Keratinocyte (primary cell): Measurements from ENCODE around the gene BAZ1B. TPM values are rescaled to one million over a fixed set of nuclear protein-coding genes. Genes with fewer than 3 reads are reported as not detected.
"Not testable (repeated sequence)": the region's sequence is repeated elsewhere in the genome, so short reads cannot be mapped to it uniquely, and the experiment has no call there.

ENCODE experiments used
- DNase-seq: peaks from one replicate; pipeline ENCODE4 v3.0.0-alpha.2; 2011; ENCODE audit warnings: low read depth, missing footprints, low spot score
- FAIRE-seq: peaks from 2 replicates; lab custom pipeline; 2011; peaks lifted over from hg19 to GRCh38; lab: Jason Lieb, UNC
- H2AFZ ChIP-seq: 2 replicates; pipeline ENCODE4 v1.6.0; 2012; ENCODE audit warnings: low read length, control low read depth, inconsistent platforms; ENCODE audit not compliant: control insufficient read depth
- H3K27ac ChIP-seq: 2 replicates; pipeline ENCODE4 v1.5.1; 2011; ENCODE audit warnings: low read length; ENCODE audit not compliant: control insufficient read depth, insufficient read depth
- H3K27me3 ChIP-seq: 3 replicates; pipeline ENCODE4 v1.6.0; 2011; ENCODE audit warnings: low read length; ENCODE audit not compliant: control insufficient read depth, insufficient read depth; ENCODE audit errors: extremely low read depth
- H3K36me3 ChIP-seq, 2 experiments: 2 replicates in 1 of 2; 3 replicates in 1 of 2; pipeline ENCODE4 v1.5.1; 2011; ENCODE audit warnings: low read length in 2 of 2, mild to moderate bottlenecking in 1 of 2; ENCODE audit not compliant: control insufficient read depth in 2 of 2, insufficient read depth in 2 of 2; ENCODE audit errors: extremely low read depth in 1 of 2
- H3K4me1 ChIP-seq: 3 replicates; pipeline ENCODE4 v1.5.1; 2011; ENCODE audit warnings: low read length; ENCODE audit not compliant: control insufficient read depth, insufficient read depth; ENCODE audit errors: extremely low read depth
- H3K4me2 ChIP-seq: 3 replicates; pipeline ENCODE4 v1.6.0; 2011; ENCODE audit warnings: low read depth, low read length; ENCODE audit not compliant: control insufficient read depth, insufficient read depth; ENCODE audit errors: extremely low read depth
- H3K4me3 ChIP-seq, 3 experiments: fragments of 200-600 bp in 1 of 3; sonication (generic) in 1 of 3; 2 replicates in 2 of 3; 3 replicates in 1 of 3; pipeline ENCODE4 v1.5.1; 2011 to 2016; ENCODE audit warnings: low read length in 3 of 3, mild to moderate bottlenecking in 3 of 3, control low read depth in 2 of 3, inconsistent platforms in 1 of 3, low read depth in 1 of 3, mixed read lengths in 1 of 3, mixed run types in 1 of 3, moderate library complexity in 1 of 3; ENCODE audit not compliant: control insufficient read depth in 2 of 3, insufficient read depth in 2 of 3; ENCODE audit errors: extremely low read depth in 1 of 3
- H3K79me2 ChIP-seq: 2 replicates; pipeline ENCODE4 v1.6.0; 2012; ENCODE audit warnings: low read length; ENCODE audit not compliant: control insufficient read depth, insufficient read depth
- H3K9ac ChIP-seq: 3 replicates; pipeline ENCODE4 v1.6.0; 2011; ENCODE audit warnings: low read length; ENCODE audit not compliant: control insufficient read depth, insufficient read depth; ENCODE audit errors: extremely low read depth
- H3K9me1 ChIP-seq: 3 replicates; pipeline ENCODE4 v1.6.0; 2011; ENCODE audit warnings: low read length; ENCODE audit not compliant: control insufficient read depth, insufficient read depth; ENCODE audit errors: extremely low read depth
- H3K9me3 ChIP-seq: 2 replicates; pipeline ENCODE4 v1.5.1; 2012; ENCODE audit warnings: low read depth, low read length; ENCODE audit not compliant: control insufficient read depth
- H4K20me1 ChIP-seq: 3 replicates; pipeline ENCODE4 v1.6.0; 2011; ENCODE audit warnings: low read length; ENCODE audit not compliant: control insufficient read depth, insufficient read depth; ENCODE audit errors: extremely low read depth
- EZH2 ChIP-seq: IDR thresholded peaks from one replicate; pipeline ENCODE4 v1.6.1; 2012; ENCODE audit warnings: inconsistent platforms, mild to moderate bottlenecking, low read length, moderate library complexity
- dilution Hi-C: fragments of 300-500 bp; cut with MboI; formaldehyde crosslinking; loops from one replicate; pipeline ENCODE4 v1.7.0; 2020; ENCODE audit warnings: low sequenced_read_pairs; ENCODE audit not compliant: extremely low pct_ligation_motif_present
- polyA plus RNA-seq, 5 experiments: library from polyadenylated mRNA; depleted of rRNA in 3 of 5; stranded (reverse) in 3 of 5; stranded (forward) in 1 of 5; unstranded in 1 of 5; fragments of >200 nt; gene quantifications; 1 replicate in 1 of 5; 2 replicates in 3 of 5; 3 replicates in 1 of 5; pipeline versions ENCODE4 v1.2.1 to v1.2.3, GENCODE V29; 2011 to 2012; ENCODE audit warnings: missing spikeins in 2 of 5, low read depth in 1 of 5, low replicate concordance in 1 of 5
- TF ChIP-seq, protein P1 (sequence below), 3 experiments: IDR thresholded peaks in 1 of 3; conservative IDR thresholded peaks in 1 of 3; optimal IDR thresholded peaks in 1 of 3; 2 replicates in 2 of 3; 3 replicates in 1 of 3; pipeline versions ENCODE3 to v1.5.1; 2011; ENCODE audit warnings: low read length in 3 of 3, mild to moderate bottlenecking in 3 of 3, moderate library complexity in 2 of 3, control low read depth in 1 of 3, inconsistent platforms in 1 of 3; ENCODE audit not compliant: insufficient read depth in 2 of 3; ENCODE audit errors: extremely low read depth in 1 of 3

Gene BAZ1B
- polyA plus RNA-seq, 1 donor (not counting 4 experiments of a cell fraction or from before 2014, with no cell fraction given): 24.3 TPM

DNA sequence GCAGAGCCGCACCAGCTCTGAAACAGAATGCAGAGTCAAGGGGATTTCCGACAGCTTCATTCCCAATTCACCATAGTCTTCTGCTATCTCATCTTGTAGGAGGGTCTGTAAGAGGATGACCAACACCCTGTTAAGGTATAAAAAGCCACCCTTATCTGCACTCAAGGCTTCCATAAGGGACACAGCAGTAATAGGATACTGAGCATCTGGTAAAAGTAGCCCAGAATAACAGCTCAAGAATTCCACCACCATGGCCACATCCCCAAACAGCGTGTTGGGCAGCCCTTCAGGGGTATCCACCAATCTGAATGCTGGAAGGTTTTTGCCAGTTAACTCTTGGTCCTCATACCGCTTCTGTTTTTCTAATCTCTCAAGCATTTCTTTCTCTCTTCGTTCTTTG, 44.7 kb downstream of the BAZ1B start:
- H3K79me2 ChIP-seq: peaks cover 55% of the 10 kb centered on the region
- TF ChIP-seq, protein P1, sequence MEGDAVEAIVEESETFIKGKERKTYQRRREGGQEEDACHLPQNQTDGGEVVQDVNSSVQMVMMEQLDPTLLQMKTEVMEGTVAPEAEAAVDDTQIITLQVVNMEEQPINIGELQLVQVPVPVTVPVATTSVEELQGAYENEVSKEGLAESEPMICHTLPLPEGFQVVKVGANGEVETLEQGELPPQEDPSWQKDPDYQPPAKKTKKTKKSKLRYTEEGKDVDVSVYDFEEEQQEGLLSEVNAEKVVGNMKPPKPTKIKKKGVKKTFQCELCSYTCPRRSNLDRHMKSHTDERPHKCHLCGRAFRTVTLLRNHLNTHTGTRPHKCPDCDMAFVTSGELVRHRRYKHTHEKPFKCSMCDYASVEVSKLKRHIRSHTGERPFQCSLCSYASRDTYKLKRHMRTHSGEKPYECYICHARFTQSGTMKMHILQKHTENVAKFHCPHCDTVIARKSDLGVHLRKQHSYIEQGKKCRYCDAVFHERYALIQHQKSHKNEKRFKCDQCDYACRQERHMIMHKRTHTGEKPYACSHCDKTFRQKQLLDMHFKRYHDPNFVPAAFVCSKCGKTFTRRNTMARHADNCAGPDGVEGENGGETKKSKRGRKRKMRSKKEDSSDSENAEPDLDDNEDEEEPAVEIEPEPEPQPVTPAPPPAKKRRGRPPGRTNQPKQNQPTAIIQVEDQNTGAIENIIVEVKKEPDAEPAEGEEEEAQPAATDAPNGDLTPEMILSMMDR (optimal IDR thresholded peaks at IDR 0.05 in 1 of 3, IDR thresholded peaks at IDR 0.05 in 1 of 3, conservative IDR thresholded peaks at IDR 0.05 in 1 of 3; ENCODE audit: extremely low read depth in 1 of 3, insufficient read depth in 2 of 3, low read length in 3 of 3): no peak
- no peak for TF ChIP-seq EZH2
- dilution Hi-C loops: no loop called here

DNA sequence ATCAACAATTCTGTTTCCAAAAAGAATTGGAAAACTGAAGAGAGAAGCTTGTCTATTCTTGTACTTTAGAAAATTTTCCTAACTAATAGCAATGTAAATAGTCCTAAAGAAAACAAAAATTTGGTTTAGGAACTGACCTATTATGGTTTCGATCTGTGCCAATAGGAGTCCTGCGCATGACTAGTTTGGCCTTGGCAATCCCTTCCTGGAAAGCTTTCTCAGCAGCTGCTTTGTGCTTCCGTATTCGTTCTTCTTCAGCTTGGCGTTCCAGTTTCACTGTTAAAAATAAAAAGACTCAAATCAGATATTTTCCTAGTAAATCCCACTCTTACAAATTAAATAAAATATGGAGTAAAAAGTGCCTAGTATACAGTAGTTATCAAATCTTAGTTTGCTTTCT, 51.9 kb downstream of the BAZ1B start:
- Histone ChIP-seq H3K4me2 (no peak overlapping the region), H3K9ac (no peak overlapping the region), H3K27ac (no peak overlapping the region), H3K9me3 (no peaks in the 10 kb centered on the region), H3K4me1 (no peaks in the 10 kb centered on the region), H3K27me3 (no peaks in the 10 kb centered on the region), H3K9me1 (no peaks in the 10 kb centered on the region), H3K79me2 (peaks cover 27% of the 10 kb centered on the region), H3K4me3 (no peak overlapping the region), H2AFZ (no peak overlapping the region), H3K36me3 (peaks cover 11 to 30% of the 10 kb centered on the region in 2 experiments), H4K20me1 (no peaks in the 10 kb centered on the region)
- DNase-seq: no peak
- no peak for FAIRE-seq
- TF ChIP-seq EZH2: no peak
- TF ChIP-seq, protein P1 (optimal IDR thresholded peaks at IDR 0.05 in 1 of 3, IDR thresholded peaks at IDR 0.05 in 1 of 3, conservative IDR thresholded peaks at IDR 0.05 in 1 of 3; ENCODE audit: extremely low read depth in 1 of 3, insufficient read depth in 2 of 3, low read length in 3 of 3): no peak
- dilution Hi-C loops: no loop called here

More for the DNA sequence above, 44.7 kb downstream of the BAZ1B start:
- H3K4me2 ChIP-seq: no peak overlapping the region
- FAIRE-seq (no peak), DNase-seq (no peak)
- no peak overlapping the region for H3K27ac ChIP-seq
- no peaks in the 10 kb centered on the region for H3K9me3 ChIP-seq
- H3K4me1 ChIP-seq: no peaks in the 10 kb centered on the region
- H2AFZ ChIP-seq: no peak overlapping the region
- H3K9ac ChIP-seq: no peak overlapping the region
- no peaks in the 10 kb centered on the region for H3K9me1 ChIP-seq
- no peak overlapping the region for H3K4me3 ChIP-seq
- peaks cover 21 to 22% of the 10 kb centered on the region in 2 experiments for H3K36me3 ChIP-seq
- no peaks in the 10 kb centered on the region for H4K20me1 ChIP-seq
- no peaks in the 10 kb centered on the region for H3K27me3 ChIP-seq

DNA sequence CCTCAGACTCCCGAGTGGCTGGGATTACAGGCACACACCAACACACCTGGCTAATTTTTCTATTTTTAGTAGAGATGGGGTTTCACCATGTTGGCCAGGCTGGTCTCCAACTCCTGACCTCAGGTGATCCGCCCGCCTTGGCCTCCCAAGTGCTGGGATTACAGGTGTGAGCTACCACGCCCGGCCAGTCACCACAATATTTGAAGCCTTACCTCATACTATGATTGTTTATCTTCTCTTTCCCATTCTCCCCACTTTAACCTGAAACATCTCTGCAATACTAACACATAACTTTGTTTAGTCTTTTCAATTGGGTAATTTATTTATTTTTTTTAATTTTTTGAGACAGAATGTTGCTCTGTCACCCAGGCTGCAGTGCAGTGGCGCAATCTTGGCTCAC, 55.0 kb downstream of the BAZ1B start:
- DNase-seq, H3K27me3 ChIP-seq, H4K20me1 ChIP-seq, H3K79me2 ChIP-seq, H3K9me3 ChIP-seq, dilution Hi-C loops, H3K9me1 ChIP-seq, H3K4me2 ChIP-seq, H3K4me1 ChIP-seq, H3K9ac ChIP-seq, H2AFZ ChIP-seq, H3K4me3 ChIP-seq, FAIRE-seq: not testable (repeated sequence)
- H3K27ac ChIP-seq: peak overlapping the region; percentile 0
- H3K36me3 ChIP-seq: peaks cover 15 to 50% of the 10 kb centered on the region in 2 experiments
